Measurements from ENCODE around the gene RGS3. TPM values are rescaled to one million over a fixed set of nuclear protein-coding genes. Genes with fewer than 3 reads are reported as not detected.

RGS3 gene
- total RNA-seq, 1 experiment from 2014 or later = 16.6 TPM

DNA sequence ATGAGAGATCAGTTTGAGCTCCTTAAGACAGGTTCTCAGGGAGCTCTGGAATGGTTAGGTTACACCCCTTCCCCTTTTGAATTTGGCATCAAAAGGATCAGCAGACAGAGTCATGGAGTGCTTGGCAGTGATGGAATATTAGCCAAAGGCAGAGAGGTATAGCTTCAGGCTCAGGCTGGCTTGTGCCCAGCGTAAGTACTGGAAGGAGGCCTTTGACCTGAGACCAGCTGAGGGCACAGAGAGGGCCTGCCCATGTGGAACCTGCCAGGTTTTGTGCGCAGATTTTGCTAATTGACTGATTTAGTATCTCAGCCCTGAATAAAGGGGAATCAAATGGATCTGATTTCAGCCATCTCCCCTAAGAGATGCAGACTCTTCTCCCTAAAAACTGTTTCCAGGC, 81.5 kb downstream of the RGS3 start:
- H3K4me3 Mint-ChIP-seq = no peak overlapping the region
- H3K36me3 Mint-ChIP-seq = peaks cover 3% of the 10 kb centered on the region; the same call in 1 of the 2 replicates
- no peak for TF ChIP-seq TEAD4 (CRISPR knock-in tag; IDR thresholded peaks at IDR 0.05)
- no peak for TF ChIP-seq PRDM15 (CRISPR knock-in tag; IDR thresholded peaks at IDR 0.05)
- TF ChIP-seq, protein P1, sequence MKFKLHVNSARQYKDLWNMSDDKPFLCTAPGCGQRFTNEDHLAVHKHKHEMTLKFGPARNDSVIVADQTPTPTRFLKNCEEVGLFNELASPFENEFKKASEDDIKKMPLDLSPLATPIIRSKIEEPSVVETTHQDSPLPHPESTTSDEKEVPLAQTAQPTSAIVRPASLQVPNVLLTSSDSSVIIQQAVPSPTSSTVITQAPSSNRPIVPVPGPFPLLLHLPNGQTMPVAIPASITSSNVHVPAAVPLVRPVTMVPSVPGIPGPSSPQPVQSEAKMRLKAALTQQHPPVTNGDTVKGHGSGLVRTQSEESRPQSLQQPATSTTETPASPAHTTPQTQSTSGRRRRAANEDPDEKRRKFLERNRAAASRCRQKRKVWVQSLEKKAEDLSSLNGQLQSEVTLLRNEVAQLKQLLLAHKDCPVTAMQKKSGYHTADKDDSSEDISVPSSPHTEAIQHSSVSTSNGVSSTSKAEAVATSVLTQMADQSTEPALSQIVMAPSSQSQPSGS (CRISPR knock-in tag; IDR thresholded peaks at IDR 0.05; ENCODE audit: borderline replicate concordance, low read depth) = no peak
- no peak for TF ChIP-seq FOXP1 (CRISPR knock-in tag; IDR thresholded peaks at IDR 0.05; ENCODE audit: borderline replicate concordance)
- no peak for TF ChIP-seq RELA (CRISPR knock-in tag; IDR thresholded peaks at IDR 0.05; ENCODE audit: borderline replicate concordance)
- TF ChIP-seq, protein P2, sequence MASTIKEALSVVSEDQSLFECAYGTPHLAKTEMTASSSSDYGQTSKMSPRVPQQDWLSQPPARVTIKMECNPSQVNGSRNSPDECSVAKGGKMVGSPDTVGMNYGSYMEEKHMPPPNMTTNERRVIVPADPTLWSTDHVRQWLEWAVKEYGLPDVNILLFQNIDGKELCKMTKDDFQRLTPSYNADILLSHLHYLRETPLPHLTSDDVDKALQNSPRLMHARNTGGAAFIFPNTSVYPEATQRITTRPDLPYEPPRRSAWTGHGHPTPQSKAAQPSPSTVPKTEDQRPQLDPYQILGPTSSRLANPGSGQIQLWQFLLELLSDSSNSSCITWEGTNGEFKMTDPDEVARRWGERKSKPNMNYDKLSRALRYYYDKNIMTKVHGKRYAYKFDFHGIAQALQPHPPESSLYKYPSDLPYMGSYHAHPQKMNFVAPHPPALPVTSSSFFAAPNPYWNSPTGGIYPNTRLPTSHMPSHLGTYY (CRISPR knock-in tag; IDR thresholded peaks at IDR 0.05) = no peak
- TF ChIP-seq E2F4 (CRISPR knock-in tag; IDR thresholded peaks at IDR 0.05; ENCODE audit: borderline replicate concordance, low read depth) = no peak
- no peak for TF ChIP-seq ZNF512 (CRISPR knock-in tag; IDR thresholded peaks at IDR 0.05; ENCODE audit: borderline replicate concordance)
- no peak for TF ChIP-seq ZNF671 (CRISPR knock-in tag; IDR thresholded peaks at IDR 0.05)
- TF ChIP-seq, protein P3, sequence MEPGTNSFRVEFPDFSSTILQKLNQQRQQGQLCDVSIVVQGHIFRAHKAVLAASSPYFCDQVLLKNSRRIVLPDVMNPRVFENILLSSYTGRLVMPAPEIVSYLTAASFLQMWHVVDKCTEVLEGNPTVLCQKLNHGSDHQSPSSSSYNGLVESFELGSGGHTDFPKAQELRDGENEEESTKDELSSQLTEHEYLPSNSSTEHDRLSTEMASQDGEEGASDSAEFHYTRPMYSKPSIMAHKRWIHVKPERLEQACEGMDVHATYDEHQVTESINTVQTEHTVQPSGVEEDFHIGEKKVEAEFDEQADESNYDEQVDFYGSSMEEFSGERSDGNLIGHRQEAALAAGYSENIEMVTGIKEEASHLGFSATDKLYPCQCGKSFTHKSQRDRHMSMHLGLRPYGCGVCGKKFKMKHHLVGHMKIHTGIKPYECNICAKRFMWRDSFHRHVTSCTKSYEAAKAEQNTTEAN (CRISPR knock-in tag; IDR thresholded peaks at IDR 0.05) = no peak
- TF ChIP-seq, protein P4, sequence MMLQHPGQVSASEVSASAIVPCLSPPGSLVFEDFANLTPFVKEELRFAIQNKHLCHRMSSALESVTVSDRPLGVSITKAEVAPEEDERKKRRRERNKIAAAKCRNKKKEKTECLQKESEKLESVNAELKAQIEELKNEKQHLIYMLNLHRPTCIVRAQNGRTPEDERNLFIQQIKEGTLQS (CRISPR knock-in tag; conservative IDR thresholded peaks at IDR 0.05) = no peak
- TF ChIP-seq GTF2I (CRISPR knock-in tag; conservative IDR thresholded peaks at IDR 0.05) = no peak
- TF ChIP-seq ELF4 (CRISPR knock-in tag; IDR thresholded peaks at IDR 0.05; ENCODE audit: low read depth) = no peak
- no peak for TF ChIP-seq ZNF121 (CRISPR knock-in tag; IDR thresholded peaks at IDR 0.05)
- no peaks in the 10 kb centered on the region for H3K9me3 Mint-ChIP-seq
- CTCF ChIA-PET = interaction anchor here (0.7 to 1.4 kb wide), 2 partner anchors 47 to 113 kb away, joined by 3 to 4 read pairs; no protein-coding TSS in a partner anchor
- peaks cover 19% of the 10 kb centered on the region for H3K4me1 Mint-ChIP-seq
- ATAC-seq (no peak), DNase-seq (ENCODE audit: low spot score) (no peak)
- no peaks in the 10 kb centered on the region for H3K27me3 Mint-ChIP-seq (ENCODE audit: low read depth)
- H3K27ac Mint-ChIP-seq = no peak overlapping the region
- POLR2A ChIA-PET = no interaction called here
